Parathyroid adenoma (tissue), 2 donors: ENCODE measurements around the gene AXIN2.

Source experiments
- H2AFZ ChIP-seq: fragments of 300-600 bp; sonication (generic); one replicate; pipeline ENCODE4 v1.7.0; 2017; ENCODE audit warnings: antibody characterized with exemption, mild to moderate bottlenecking
- H3K27ac ChIP-seq: fragments of 300-600 bp; sonication (generic); one replicate; pipeline ENCODE4 v1.7.0; 2017
- H3K27me3 ChIP-seq: fragments of 300-600 bp; sonication (generic); one replicate; pipeline ENCODE4 v1.7.0; 2017; ENCODE audit warnings: low read length; ENCODE audit not compliant: control insufficient read depth, insufficient read depth
- H3K36me3 ChIP-seq: fragments of 300-600 bp; sonication (generic); one replicate; pipeline ENCODE4 v1.7.0; 2017; ENCODE audit warnings: low read length; ENCODE audit not compliant: control insufficient read depth, insufficient read depth
- H3K4me1 ChIP-seq: fragments of 300-600 bp; sonication (generic); one replicate; pipeline ENCODE4 v1.7.0; 2017; ENCODE audit warnings: control low read depth
- H3K4me2 ChIP-seq: fragments of 300-600 bp; sonication (generic); one replicate; pipeline ENCODE4 v1.7.0; 2017; ENCODE audit warnings: low read length
- H3K4me3 ChIP-seq: fragments of 300-600 bp; sonication (generic); one replicate; pipeline ENCODE4 v1.7.0; 2017; ENCODE audit warnings: low read depth, low read length
- H3K79me2 ChIP-seq: fragments of 300-600 bp; sonication (generic); one replicate; pipeline ENCODE4 v1.7.0; 2017; ENCODE audit warnings: control low read depth
- H3K9ac ChIP-seq: fragments of 300-600 bp; sonication (generic); one replicate; pipeline ENCODE4 v1.7.0; 2017; ENCODE audit warnings: mild to moderate bottlenecking
- H3K9me3 ChIP-seq: fragments of 300-600 bp; sonication (generic); one replicate; pipeline ENCODE4 v1.7.0; 2017; ENCODE audit warnings: low read length; ENCODE audit not compliant: control insufficient read depth
- TF ChIP-seq, protein P1 (sequence below): fragments of 300-600 bp; sonication (generic); IDR thresholded peaks from one replicate; pipeline ENCODE4 v1.7.0; 2017; ENCODE audit warnings: antibody characterized with exemption, mild to moderate bottlenecking
- donor health status: primary hyperparathyroidism.

Gene AXIN2

GRCh38 chr17:65539630-65540266 is 21.7 kb downstream of the AXIN2 start:
- no peaks in the 10 kb centered on the region for H3K36me3 ChIP-seq
- H3K4me1 ChIP-seq: no peaks in the 10 kb centered on the region
- TF ChIP-seq, protein P1, sequence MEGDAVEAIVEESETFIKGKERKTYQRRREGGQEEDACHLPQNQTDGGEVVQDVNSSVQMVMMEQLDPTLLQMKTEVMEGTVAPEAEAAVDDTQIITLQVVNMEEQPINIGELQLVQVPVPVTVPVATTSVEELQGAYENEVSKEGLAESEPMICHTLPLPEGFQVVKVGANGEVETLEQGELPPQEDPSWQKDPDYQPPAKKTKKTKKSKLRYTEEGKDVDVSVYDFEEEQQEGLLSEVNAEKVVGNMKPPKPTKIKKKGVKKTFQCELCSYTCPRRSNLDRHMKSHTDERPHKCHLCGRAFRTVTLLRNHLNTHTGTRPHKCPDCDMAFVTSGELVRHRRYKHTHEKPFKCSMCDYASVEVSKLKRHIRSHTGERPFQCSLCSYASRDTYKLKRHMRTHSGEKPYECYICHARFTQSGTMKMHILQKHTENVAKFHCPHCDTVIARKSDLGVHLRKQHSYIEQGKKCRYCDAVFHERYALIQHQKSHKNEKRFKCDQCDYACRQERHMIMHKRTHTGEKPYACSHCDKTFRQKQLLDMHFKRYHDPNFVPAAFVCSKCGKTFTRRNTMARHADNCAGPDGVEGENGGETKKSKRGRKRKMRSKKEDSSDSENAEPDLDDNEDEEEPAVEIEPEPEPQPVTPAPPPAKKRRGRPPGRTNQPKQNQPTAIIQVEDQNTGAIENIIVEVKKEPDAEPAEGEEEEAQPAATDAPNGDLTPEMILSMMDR: no peak

GRCh38 chr17:65538675-65539529 is 22.5 kb downstream of the AXIN2 start:
- no peak overlapping the region for H3K27ac ChIP-seq
- no peaks in the 10 kb centered on the region for H3K4me1 ChIP-seq
- no peak overlapping the region for H3K9ac ChIP-seq
- no peak overlapping the region for H3K4me2 ChIP-seq
- no peaks in the 10 kb centered on the region for H3K27me3 ChIP-seq
- no peaks in the 10 kb centered on the region for H3K9me3 ChIP-seq
- H3K36me3 ChIP-seq: no peaks in the 10 kb centered on the region
- H2AFZ ChIP-seq: no peak overlapping the region
- TF ChIP-seq, protein P1: no peak
- H3K4me3 ChIP-seq: no peak overlapping the region
- H3K79me2 ChIP-seq: no peaks in the 10 kb centered on the region

More at GRCh38 chr17:65539630-65540266, 21.7 kb downstream of the AXIN2 start:
- no peaks in the 10 kb centered on the region for H3K9me3 ChIP-seq
- H3K27me3 ChIP-seq: no peaks in the 10 kb centered on the region
- no peak overlapping the region for H3K4me3 ChIP-seq
- H2AFZ ChIP-seq: no peak overlapping the region
- H3K27ac ChIP-seq: no peak overlapping the region
- H3K79me2 ChIP-seq: no peaks in the 10 kb centered on the region
- no peak overlapping the region for H3K9ac ChIP-seq
- no peak overlapping the region for H3K4me2 ChIP-seq

DNA sequence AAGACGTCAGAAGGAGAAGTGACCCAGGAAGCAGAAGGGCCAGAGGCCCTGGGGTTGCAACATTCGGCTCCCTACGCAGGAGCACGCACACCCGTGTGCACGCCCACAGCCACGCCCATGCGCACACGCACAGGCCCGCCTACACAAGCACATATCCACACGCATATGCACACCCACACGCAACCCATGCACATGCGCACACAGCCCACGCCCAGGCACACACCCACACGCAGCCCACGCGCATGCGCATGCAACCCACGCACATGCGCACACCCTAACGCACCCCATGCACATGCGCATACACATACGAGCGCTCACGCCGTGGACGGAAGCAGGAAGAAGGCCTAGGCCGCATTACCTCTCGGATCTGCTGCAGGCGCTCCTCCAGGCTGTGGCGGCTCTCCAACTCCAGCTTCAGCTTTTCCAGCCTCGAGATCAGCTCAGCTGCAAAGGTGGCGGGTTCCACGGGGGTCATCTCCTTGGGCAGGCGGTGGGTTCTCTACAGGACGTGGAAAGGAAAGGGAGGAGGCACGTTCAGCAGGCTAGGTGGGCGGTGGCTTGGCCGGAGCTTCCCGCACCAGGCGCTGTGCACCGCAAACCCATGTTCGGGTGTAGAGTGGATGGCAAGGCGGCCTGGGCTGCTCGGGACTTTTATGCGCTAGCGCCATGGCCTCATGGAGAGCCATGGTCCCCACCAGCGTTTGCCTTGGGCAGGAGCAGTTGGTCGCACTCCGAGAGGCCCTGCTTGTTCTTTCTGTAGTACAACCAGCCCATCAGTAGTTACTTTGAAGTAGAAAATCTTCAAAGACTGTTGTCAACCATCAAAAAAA is 23.4 kb downstream of the AXIN2 start:
- H3K27ac ChIP-seq: no peak overlapping the region
- H3K4me1 ChIP-seq: no peaks in the 10 kb centered on the region
- no peak overlapping the region for H2AFZ ChIP-seq
- H3K4me2 ChIP-seq: no peak overlapping the region
- no peak overlapping the region for H3K4me3 ChIP-seq
- H3K27me3 ChIP-seq: no peaks in the 10 kb centered on the region
- TF ChIP-seq, protein P1: no peak
- H3K79me2 ChIP-seq: no peaks in the 10 kb centered on the region
- H3K36me3 ChIP-seq: no peaks in the 10 kb centered on the region
- no peak overlapping the region for H3K9ac ChIP-seq
- no peaks in the 10 kb centered on the region for H3K9me3 ChIP-seq

- TF ChIP-seq, protein P1: no peak
Measured at GRCh38 chr17:65537343-65537844, 24.1 kb downstream of the AXIN2 start.

More at GRCh38 chr17:65537343-65537844, 24.1 kb downstream of the AXIN2 start:
- Histone ChIP-seq H3K79me2 (no peaks in the 10 kb centered on the region), H3K9ac (no peak overlapping the region), H3K36me3 (no peaks in the 10 kb centered on the region), H3K4me1 (peaks cover 4% of the 10 kb centered on the region), H2AFZ (no peak overlapping the region), H3K9me3 (no peaks in the 10 kb centered on the region), H3K27ac (no peak overlapping the region), H3K4me2 (no peak overlapping the region), H3K4me3 (no peak overlapping the region), H3K27me3 (no peaks in the 10 kb centered on the region)
